HepG2 (cell line): ENCODE measurements around the gene MCF2L. TPM values are rescaled to one million over a fixed set of nuclear protein-coding genes. Genes with fewer than 3 reads are reported as not detected.

Experiments
- HDAC1 ChIP-seq: sonication (generic); formaldehyde crosslinking; IDR thresholded peaks from 2 replicates; pipeline ENCODE4 v1.5.1; 2020; ENCODE audit warnings: mild to moderate bottlenecking, missing genetic modification reagents
- HNF4A ChIP-seq: sonication (generic); formaldehyde crosslinking; IDR thresholded peaks from 2 replicates; pipeline ENCODE4 v1.4.0; 2020; ENCODE audit warnings: missing genetic modification reagents
- MLXIP ChIP-seq: sonication (generic); formaldehyde crosslinking; IDR thresholded peaks from 2 replicates; pipeline ENCODE4 v1.9.0; 2021; ENCODE audit warnings: missing genetic modification reagents, borderline replicate concordance
- NCOR1 ChIP-seq: fragments of 200-600 bp; sonication (generic); IDR thresholded peaks from 2 replicates; pipeline ENCODE4 v1.7.0; 2017; ENCODE audit warnings: antibody characterized with exemption, low read length, borderline replicate concordance
- SOX13 ChIP-seq, 3 experiments: fragments of 450-650 bp in 1 of 3; sonication (generic) in 1 of 3; formaldehyde crosslinking in 1 of 3; IDR thresholded peaks in 2 of 3; conservative IDR thresholded peaks in 1 of 3; 2 replicates each; pipeline versions ENCODE4 v1.5.0 to v1.6.1; 2016 to 2020; ENCODE audit warnings: antibody characterized with exemption in 1 of 3, mild to moderate bottlenecking in 1 of 3, missing compliant biosample characterization in 1 of 3, missing genetic modification reagents in 1 of 3, moderate library complexity in 1 of 3
- YY1 ChIP-seq: IDR thresholded peaks from 2 replicates; pipeline ENCODE4 v1.6.1; 2011; ENCODE audit warnings: low read length, low read depth, moderate library complexity, mild to moderate bottlenecking; ENCODE audit not compliant: insufficient read depth, insufficient replicate concordance
- ZBTB38 ChIP-seq: sonication (generic); formaldehyde crosslinking; IDR thresholded peaks from 2 replicates; pipeline ENCODE4 v1.5.1; 2020; ENCODE audit warnings: mild to moderate bottlenecking, missing genetic modification reagents
- ZNF205 ChIP-seq: IDR thresholded peaks from 2 replicates; pipeline ENCODE4 v1.6.1; 2018; ENCODE audit warnings: missing biosample characterization, missing genetic modification reagents
- ZNF570 ChIP-seq: sonication (generic); formaldehyde crosslinking; IDR thresholded peaks from 2 replicates; pipeline ENCODE4 v1.4.0; 2020; ENCODE audit warnings: mild to moderate bottlenecking, missing genetic modification reagents, borderline replicate concordance
- ZNF713 ChIP-seq: sonication (generic); formaldehyde crosslinking; IDR thresholded peaks from 2 replicates; pipeline ENCODE4 v1.4.0; 2020; ENCODE audit warnings: mild to moderate bottlenecking, missing genetic modification reagents
- polyA plus RNA-seq, 8 experiments: library from polyadenylated mRNA; depleted of rRNA in 3 of 8; stranded (reverse) in 7 of 8; unstranded in 1 of 8; fragments of >200 nt; fragmentation: Illumina TruSeq in 4 of 8; extraction: Trizol in 4 of 8; gene quantifications; 2 replicates each; pipeline versions ENCODE4 v1.2.1 to v1.2.3, GENCODE V29; 2011 to 2016; ENCODE audit warnings: low read depth in 4 of 8, missing spikeins in 1 of 8, mixed read lengths in 1 of 8; ENCODE audit not compliant: insufficient read depth in 1 of 8
- total RNA-seq, 5 experiments: library from RNA; depleted of rRNA; stranded (reverse); fragments of >200 nt; fragmentation: Illumina TruSeq; extraction: Trizol; gene quantifications; 2 replicates each; pipeline ENCODE4 v1.2.3, GENCODE V29; 2016; ENCODE audit warnings: low read depth in 1 of 5
- TF ChIP-seq, protein P1 (sequence below): sonication (generic); formaldehyde crosslinking; IDR thresholded peaks from 2 replicates; pipeline ENCODE4 v1.5.1; 2020; ENCODE audit warnings: mild to moderate bottlenecking, missing genetic modification reagents, borderline replicate concordance
- TF ChIP-seq, protein P2 (sequence below): sonication (generic); formaldehyde crosslinking; IDR thresholded peaks from 2 replicates; pipeline ENCODE4 v1.4.0; 2020; ENCODE audit warnings: mild to moderate bottlenecking, missing genetic modification reagents
- TF ChIP-seq, protein P3 (sequence below): sonication (generic); formaldehyde crosslinking; IDR thresholded peaks from 2 replicates; pipeline ENCODE4 v1.4.0; 2020; ENCODE audit warnings: missing genetic modification reagents

The MCF2L gene
- total and polyA plus RNA-seq, 2 of the 13 experiments (the other 11 are each of a cell fraction or from before 2014, with no cell fraction given) = 19.4 to 28.4 TPM

DNA sequence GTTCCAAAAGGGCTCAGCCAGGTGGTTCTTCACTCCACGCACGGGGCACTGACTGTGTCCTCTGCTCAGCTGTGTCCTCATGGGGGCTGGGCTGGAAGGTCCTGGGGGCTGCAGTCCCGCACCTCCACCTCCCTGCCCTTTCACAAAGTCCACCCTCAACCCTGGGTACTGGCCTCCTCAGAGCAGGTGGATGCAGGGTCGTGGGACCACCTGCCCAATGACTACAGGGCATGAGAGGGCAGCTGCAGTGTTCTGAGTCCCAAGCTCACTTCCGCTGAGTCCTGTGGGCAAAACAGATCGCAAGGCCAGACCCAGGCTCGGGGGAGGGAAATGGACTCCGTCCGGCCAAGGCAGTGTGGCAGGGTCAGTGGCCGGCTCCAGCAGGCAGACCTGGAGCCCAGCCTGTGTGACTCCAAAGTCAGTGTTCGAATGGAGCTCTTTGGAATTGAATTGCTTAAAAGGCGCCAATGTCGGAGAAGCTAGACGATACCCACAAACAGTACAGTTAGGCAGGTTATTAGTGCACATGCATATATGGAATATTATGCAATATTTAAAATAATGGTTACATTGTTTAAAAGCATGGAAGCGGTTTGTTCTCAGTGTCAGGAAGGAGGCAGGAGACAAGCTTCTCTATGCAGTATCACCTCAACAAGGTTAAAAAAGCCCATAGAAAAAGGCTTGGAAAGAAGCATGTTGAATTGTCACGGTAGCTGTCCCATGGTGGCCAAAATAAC, 54.8 kb downstream of the MCF2L start (continued):
- TF ChIP-seq, protein P1, sequence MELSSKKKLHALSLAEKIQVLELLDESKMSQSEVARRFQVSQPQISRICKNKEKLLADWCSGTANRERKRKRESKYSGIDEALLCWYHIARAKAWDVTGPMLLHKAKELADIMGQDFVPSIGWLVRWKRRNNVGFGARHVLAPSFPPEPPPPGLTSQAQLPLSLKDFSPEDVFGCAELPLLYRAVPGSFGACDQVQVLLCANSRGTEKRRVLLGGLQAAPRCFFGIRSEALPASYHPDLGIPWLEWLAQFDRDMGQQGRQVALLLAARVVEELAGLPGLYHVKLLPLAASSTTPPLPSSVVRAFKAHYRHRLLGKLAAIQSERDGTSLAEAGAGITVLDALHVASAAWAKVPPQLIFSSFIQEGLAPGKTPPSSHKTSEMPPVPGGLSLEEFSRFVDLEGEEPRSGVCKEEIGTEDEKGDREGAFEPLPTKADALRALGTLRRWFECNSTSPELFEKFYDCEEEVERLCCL (CRISPR knock-in tag) = no peak
- no peak for TF ChIP-seq SOX13 (IDR thresholded peaks at IDR 0.05)
- peak in 1 of 2 experiments; percentile 68; a peak in 2 of 4 replicates for TF ChIP-seq SOX13 (CRISPR knock-in tag; conservative IDR thresholded peaks at IDR 0.05 in 1 of 2, IDR thresholded peaks at IDR 0.05 in 1 of 2)
- peak; percentile 39; the same call in 1 of the 2 replicates for TF ChIP-seq HDAC1 (CRISPR knock-in tag)
- peak; percentile 84 for TF ChIP-seq HNF4A (CRISPR knock-in tag)
- no peak for TF ChIP-seq ZNF205 (CRISPR knock-in tag)
- TF ChIP-seq ZBTB38 (CRISPR knock-in tag) = peak; percentile 97
- TF ChIP-seq YY1 = peak; percentile 29
- TF ChIP-seq, protein P2, sequence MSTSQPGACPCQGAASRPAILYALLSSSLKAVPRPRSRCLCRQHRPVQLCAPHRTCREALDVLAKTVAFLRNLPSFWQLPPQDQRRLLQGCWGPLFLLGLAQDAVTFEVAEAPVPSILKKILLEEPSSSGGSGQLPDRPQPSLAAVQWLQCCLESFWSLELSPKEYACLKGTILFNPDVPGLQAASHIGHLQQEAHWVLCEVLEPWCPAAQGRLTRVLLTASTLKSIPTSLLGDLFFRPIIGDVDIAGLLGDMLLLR (CRISPR knock-in tag) = no peak
- TF ChIP-seq MLXIP (CRISPR knock-in tag) = no peak
- no peak for TF ChIP-seq ZNF570 (CRISPR knock-in tag)
- TF ChIP-seq, protein P3, sequence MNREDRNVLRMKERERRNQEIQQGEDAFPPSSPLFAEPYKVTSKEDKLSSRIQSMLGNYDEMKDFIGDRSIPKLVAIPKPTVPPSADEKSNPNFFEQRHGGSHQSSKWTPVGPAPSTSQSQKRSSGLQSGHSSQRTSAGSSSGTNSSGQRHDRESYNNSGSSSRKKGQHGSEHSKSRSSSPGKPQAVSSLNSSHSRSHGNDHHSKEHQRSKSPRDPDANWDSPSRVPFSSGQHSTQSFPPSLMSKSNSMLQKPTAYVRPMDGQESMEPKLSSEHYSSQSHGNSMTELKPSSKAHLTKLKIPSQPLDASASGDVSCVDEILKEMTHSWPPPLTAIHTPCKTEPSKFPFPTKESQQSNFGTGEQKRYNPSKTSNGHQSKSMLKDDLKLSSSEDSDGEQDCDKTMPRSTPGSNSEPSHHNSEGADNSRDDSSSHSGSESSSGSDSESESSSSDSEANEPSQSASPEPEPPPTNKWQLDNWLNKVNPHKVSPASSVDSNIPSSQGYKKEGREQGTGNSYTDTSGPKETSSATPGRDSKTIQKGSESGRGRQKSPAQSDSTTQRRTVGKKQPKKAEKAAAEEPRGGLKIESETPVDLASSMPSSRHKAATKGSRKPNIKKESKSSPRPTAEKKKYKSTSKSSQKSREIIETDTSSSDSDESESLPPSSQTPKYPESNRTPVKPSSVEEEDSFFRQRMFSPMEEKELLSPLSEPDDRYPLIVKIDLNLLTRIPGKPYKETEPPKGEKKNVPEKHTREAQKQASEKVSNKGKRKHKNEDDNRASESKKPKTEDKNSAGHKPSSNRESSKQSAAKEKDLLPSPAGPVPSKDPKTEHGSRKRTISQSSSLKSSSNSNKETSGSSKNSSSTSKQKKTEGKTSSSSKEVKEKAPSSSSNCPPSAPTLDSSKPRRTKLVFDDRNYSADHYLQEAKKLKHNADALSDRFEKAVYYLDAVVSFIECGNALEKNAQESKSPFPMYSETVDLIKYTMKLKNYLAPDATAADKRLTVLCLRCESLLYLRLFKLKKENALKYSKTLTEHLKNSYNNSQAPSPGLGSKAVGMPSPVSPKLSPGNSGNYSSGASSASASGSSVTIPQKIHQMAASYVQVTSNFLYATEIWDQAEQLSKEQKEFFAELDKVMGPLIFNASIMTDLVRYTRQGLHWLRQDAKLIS (CRISPR knock-in tag) = no peak
- peak; percentile 40; the same call in 1 of the 2 replicates for TF ChIP-seq NCOR1
- TF ChIP-seq ZNF713 = 0 out of 2 replicates have a peak, but pooled peaks have one; percentile 66
